KMS-11 (cell line): ENCODE results near the gene RNF144A.

Experiments
- H2AFZ ChIP-seq: fragments of 200-600 bp; sonication (generic); 2 replicates; pipeline ENCODE4 v1.6.1; 2016; ENCODE audit warnings: antibody characterized with exemption, mixed run types, low read depth
- H3K27ac ChIP-seq: fragments of 200-600 bp; sonication (generic); 2 replicates; pipeline ENCODE4 v1.6.1; 2016; ENCODE audit warnings: mild to moderate bottlenecking, mixed run types
- H3K27me3 ChIP-seq: fragments of 200-600 bp; sonication (generic); 2 replicates; pipeline ENCODE4 v1.6.1; 2017; ENCODE audit warnings: mild to moderate bottlenecking, low read depth, mixed run types, moderate library complexity; ENCODE audit not compliant: insufficient read depth
- H3K36me3 ChIP-seq: fragments of 200-600 bp; sonication (generic); 2 replicates; pipeline ENCODE4 v1.6.1; 2017; ENCODE audit warnings: mild to moderate bottlenecking, mixed run types; ENCODE audit not compliant: insufficient read depth
- H3K4me1 ChIP-seq: fragments of 200-600 bp; sonication (generic); 2 replicates; pipeline ENCODE4 v1.6.1; 2016; ENCODE audit warnings: mild to moderate bottlenecking, low read depth, mixed run types; ENCODE audit not compliant: poor library complexity, severe bottlenecking
- H3K4me2 ChIP-seq: fragments of 200-600 bp; sonication (generic); 2 replicates; pipeline ENCODE4 v1.7.0; 2016; ENCODE audit warnings: mild to moderate bottlenecking, mixed run types
- H3K4me3 ChIP-seq: fragments of 200-600 bp; sonication (generic); IDR thresholded peaks from 2 replicates; pipeline ENCODE4 v1.6.1; 2017; ENCODE audit warnings: low read depth, low read length, mixed read lengths; ENCODE audit not compliant: insufficient read depth
- H3K79me2 ChIP-seq: fragments of 200-600 bp; sonication (generic); 2 replicates; pipeline ENCODE4 v1.6.1; 2016; ENCODE audit warnings: low read depth, mixed run types; ENCODE audit not compliant: insufficient read depth
- H3K9ac ChIP-seq: fragments of 200-600 bp; sonication (generic); 2 replicates; pipeline ENCODE4 v1.6.1; 2016; ENCODE audit warnings: mild to moderate bottlenecking, mixed run types
- H4K20me1 ChIP-seq: fragments of 200-600 bp; sonication (generic); 2 replicates; pipeline ENCODE4 v1.6.1; 2016; ENCODE audit warnings: mild to moderate bottlenecking, mixed run types; ENCODE audit not compliant: insufficient read depth
- TF ChIP-seq, protein P1 (sequence below): fragments of 200-600 bp; sonication (generic); conservative IDR thresholded peaks from 2 replicates; pipeline ENCODE4 v1.6.1; 2017; ENCODE audit warnings: low read depth, mild to moderate bottlenecking, antibody characterized with exemption, low read length, moderate library complexity, mixed read lengths

Gene RNF144A

DNA sequence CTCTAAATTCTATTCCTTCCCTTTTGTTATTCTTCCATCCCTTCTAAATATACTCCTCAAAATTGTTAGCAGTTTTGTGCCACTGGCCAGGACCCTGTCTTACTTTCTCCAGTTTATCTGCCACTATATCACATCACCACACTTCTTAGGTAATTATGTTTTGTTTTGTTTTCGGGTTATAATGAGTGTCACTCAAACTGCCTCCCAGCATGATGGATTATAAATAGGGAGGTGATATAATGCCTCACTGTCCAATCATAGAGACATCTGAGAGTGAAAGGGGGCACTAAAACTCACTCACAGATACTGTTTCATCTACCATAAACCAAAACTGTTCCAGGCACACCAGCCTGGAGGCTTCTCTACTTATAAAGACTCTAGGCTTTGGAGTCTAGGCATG is 36.2 kb upstream of the RNF144A start:
- no peak overlapping the region for H3K27ac ChIP-seq
- no peaks in the 10 kb centered on the region for H4K20me1 ChIP-seq
- H3K4me2 ChIP-seq: no peak overlapping the region
- H3K79me2 ChIP-seq: no peaks in the 10 kb centered on the region
- no peaks in the 10 kb centered on the region for H3K27me3 ChIP-seq
- H3K9ac ChIP-seq: no peak overlapping the region
- TF ChIP-seq, protein P1, sequence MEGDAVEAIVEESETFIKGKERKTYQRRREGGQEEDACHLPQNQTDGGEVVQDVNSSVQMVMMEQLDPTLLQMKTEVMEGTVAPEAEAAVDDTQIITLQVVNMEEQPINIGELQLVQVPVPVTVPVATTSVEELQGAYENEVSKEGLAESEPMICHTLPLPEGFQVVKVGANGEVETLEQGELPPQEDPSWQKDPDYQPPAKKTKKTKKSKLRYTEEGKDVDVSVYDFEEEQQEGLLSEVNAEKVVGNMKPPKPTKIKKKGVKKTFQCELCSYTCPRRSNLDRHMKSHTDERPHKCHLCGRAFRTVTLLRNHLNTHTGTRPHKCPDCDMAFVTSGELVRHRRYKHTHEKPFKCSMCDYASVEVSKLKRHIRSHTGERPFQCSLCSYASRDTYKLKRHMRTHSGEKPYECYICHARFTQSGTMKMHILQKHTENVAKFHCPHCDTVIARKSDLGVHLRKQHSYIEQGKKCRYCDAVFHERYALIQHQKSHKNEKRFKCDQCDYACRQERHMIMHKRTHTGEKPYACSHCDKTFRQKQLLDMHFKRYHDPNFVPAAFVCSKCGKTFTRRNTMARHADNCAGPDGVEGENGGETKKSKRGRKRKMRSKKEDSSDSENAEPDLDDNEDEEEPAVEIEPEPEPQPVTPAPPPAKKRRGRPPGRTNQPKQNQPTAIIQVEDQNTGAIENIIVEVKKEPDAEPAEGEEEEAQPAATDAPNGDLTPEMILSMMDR: no peak
- H3K4me1 ChIP-seq: peaks cover 17% of the 10 kb centered on the region
- H3K36me3 ChIP-seq: no peaks in the 10 kb centered on the region
- H2AFZ ChIP-seq: no peak overlapping the region
- H3K4me3 ChIP-seq: no peak overlapping the region

GRCh38 chr2:6881516-6881915 is 35.7 kb upstream of the RNF144A start:
- Histone ChIP-seq H3K4me3 (no peak overlapping the region), H3K36me3 (no peaks in the 10 kb centered on the region), H3K79me2 (no peaks in the 10 kb centered on the region), H3K27me3 (no peaks in the 10 kb centered on the region), H2AFZ (no peak overlapping the region), H4K20me1 (no peaks in the 10 kb centered on the region), H3K4me1 (peaks cover 17% of the 10 kb centered on the region), H3K9ac (no peak overlapping the region), H3K27ac (no peak overlapping the region), H3K4me2 (no peak overlapping the region)
- TF ChIP-seq, protein P1: no peak

- no peaks in the 10 kb centered on the region for H3K27me3 ChIP-seq
- no peak overlapping the region for H3K9ac ChIP-seq
- no peaks in the 10 kb centered on the region for H3K4me1 ChIP-seq
- no peak overlapping the region for H3K4me3 ChIP-seq
- no peaks in the 10 kb centered on the region for H4K20me1 ChIP-seq
- TF ChIP-seq, protein P1: no peak
- no peaks in the 10 kb centered on the region for H3K36me3 ChIP-seq
- no peak overlapping the region for H2AFZ ChIP-seq
- no peak overlapping the region for H3K27ac ChIP-seq
- H3K79me2 ChIP-seq: no peaks in the 10 kb centered on the region
- H3K4me2 ChIP-seq: no peak overlapping the region
Observed at GRCh38 chr2:6883448-6884122, 33.6 kb upstream of the RNF144A start.

DNA sequence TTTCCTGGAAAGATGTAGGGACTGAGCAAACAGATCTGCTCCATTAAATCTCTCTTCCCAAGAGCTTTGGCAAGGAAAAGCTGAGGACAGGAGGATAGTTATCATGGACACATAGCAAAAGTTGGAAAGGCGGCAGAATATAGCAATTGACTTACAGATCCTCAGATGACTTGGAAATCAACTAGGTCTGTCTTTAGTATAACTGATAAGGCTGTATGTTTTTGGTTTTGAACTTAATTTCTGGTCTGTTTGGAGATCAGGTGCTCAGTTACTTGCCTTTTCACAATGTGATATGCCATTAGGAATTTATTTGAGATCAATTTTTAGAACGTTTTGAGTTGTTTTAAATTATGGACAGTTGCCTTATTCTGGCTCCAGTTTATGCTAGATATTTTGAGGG is 31.7 kb upstream of the RNF144A start:
- Histone ChIP-seq H3K36me3 (no peaks in the 10 kb centered on the region), H3K4me3 (no peak overlapping the region), H3K79me2 (no peaks in the 10 kb centered on the region), H4K20me1 (no peaks in the 10 kb centered on the region), H3K4me2 (no peak overlapping the region), H3K4me1 (no peaks in the 10 kb centered on the region), H3K27ac (no peak overlapping the region), H2AFZ (no peak overlapping the region), H3K9ac (no peak overlapping the region), H3K27me3 (no peaks in the 10 kb centered on the region)
- TF ChIP-seq, protein P1: no peak
